ENCODE data around the gene OSBPL10. TPM values are rescaled to one million over a fixed set of nuclear protein-coding genes. Genes with fewer than 3 reads are reported as not detected.

The OSBPL10 gene
- total and polyA plus RNA-seq, 8 donors: 26.6 to 42.6 (median 38.6) TPM

DNA sequence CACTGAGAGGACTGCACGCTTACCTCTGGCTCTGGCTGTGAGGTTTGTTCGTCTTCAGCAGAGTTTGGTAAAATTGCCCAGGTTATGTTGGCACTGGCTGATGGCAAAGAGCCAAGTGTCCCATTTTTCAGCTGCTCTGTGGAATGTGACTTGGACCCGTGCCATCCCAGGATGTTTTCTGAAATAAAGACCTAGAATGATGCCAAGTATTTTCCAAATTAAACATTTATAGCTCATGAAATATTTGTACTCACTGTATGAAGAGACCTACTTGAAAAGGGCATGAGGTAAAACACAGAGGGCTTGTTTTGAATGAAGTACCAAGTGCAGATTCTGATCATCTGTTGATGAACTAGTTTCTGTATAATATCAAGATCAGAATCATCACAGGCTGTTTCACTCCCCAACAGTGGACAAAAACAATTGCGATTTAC is 247.8 kb downstream of the OSBPL10 start:
- DNase-seq (no peak), ATAC-seq (peak; percentile 41)
- Histone ChIP-seq H3K4me3 (no peak overlapping the region), H3K9me3 (no peaks in the 10 kb centered on the region), H3K27me3 (no peaks in the 10 kb centered on the region), H3K4me1 (peaks cover 0 to 11% of the 10 kb centered on the region in 2 donors), H3K27ac (no peak overlapping the region), H3K36me3 (no peaks in the 10 kb centered on the region)
- intact Hi-C loops (cut with DNase I): no loop called here
- TF ChIP-seq CTCF (IDR thresholded peaks at IDR 0.05): no peak

GRCh38 chr3:31732548-31732947 is 248.5 kb downstream of the OSBPL10 start:
- no peaks in the 10 kb centered on the region for H3K27me3 ChIP-seq
- no peak for TF ChIP-seq CTCF (IDR thresholded peaks at IDR 0.05)
- no peak overlapping the region for H3K27ac ChIP-seq
- intact Hi-C loops (cut with DNase I): no loop called here
- ATAC-seq (no peak), DNase-seq (no peak)
- peaks cover 0 to 11% of the 10 kb centered on the region in 2 donors for H3K4me1 ChIP-seq
- H3K4me3 ChIP-seq: no peak overlapping the region
- no peaks in the 10 kb centered on the region for H3K9me3 ChIP-seq
- no peaks in the 10 kb centered on the region for H3K36me3 ChIP-seq

- Histone ChIP-seq H3K4me1 (peaks cover 0 to 11% of the 10 kb centered on the region in 2 donors), H3K27me3 (no peaks in the 10 kb centered on the region), H3K36me3 (no peaks in the 10 kb centered on the region), H3K4me3 (no peak overlapping the region), H3K27ac (no peak overlapping the region), H3K9me3 (no peaks in the 10 kb centered on the region)
- TF ChIP-seq CTCF (IDR thresholded peaks at IDR 0.05): no peak
- DNase-seq (no peak), ATAC-seq (no peak)
- intact Hi-C loops (cut with DNase I): no loop called here
These were observed 251.5 kb downstream of the OSBPL10 start for GRCh38 chr3:31729573-31729972.

DNA sequence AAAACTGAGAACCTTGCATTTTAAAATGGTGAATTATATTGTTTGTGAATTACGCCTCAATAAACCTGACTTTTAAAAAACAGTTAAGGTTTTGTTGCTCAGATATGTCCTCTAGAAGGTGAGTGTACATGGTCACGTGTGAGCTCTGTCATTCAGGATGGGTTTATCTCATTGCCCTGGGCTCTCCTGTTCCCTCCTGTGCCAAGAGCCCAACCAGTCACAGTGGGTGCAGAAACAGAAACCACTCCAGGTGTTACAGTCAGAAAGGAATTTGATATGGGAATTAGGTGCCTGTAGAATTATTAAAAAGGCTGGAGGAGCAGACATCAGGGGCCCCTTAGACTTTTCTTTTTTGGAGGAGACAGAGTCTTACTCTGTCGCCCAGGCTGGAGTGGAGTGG is 252.0 kb downstream of the OSBPL10 start:
- Histone ChIP-seq H3K4me3 (no peak overlapping the region), H3K9me3 (no peaks in the 10 kb centered on the region), H3K36me3 (no peaks in the 10 kb centered on the region), H3K27me3 (no peaks in the 10 kb centered on the region), H3K4me1 (peaks cover 0 to 11% of the 10 kb centered on the region in 2 donors), H3K27ac (no peak overlapping the region)
- TF ChIP-seq CTCF (IDR thresholded peaks at IDR 0.05): no peak
- ATAC-seq (no peak), DNase-seq (no peak)
- intact Hi-C loops (cut with DNase I): no loop called here

GRCh38 chr3:31728403-31728802 is 252.7 kb downstream of the OSBPL10 start:
- no peak for ATAC-seq
- Histone ChIP-seq H3K27ac (no peak overlapping the region), H3K4me3 (no peak overlapping the region), H3K36me3 (no peaks in the 10 kb centered on the region), H3K9me3 (no peaks in the 10 kb centered on the region), H3K4me1 (peaks cover 0 to 8% of the 10 kb centered on the region in 2 donors), H3K27me3 (no peaks in the 10 kb centered on the region)
- intact Hi-C loops (cut with DNase I): no loop called here
- TF ChIP-seq CTCF (IDR thresholded peaks at IDR 0.05): no peak
- DNase-seq: no peak
